Measurements from ENCODE around the gene MAEA.
"Not testable (repeated sequence)": the region's sequence is repeated elsewhere in the genome, so short reads cannot be mapped to it uniquely, and the experiment has no call there.

Gene MAEA

DNA sequence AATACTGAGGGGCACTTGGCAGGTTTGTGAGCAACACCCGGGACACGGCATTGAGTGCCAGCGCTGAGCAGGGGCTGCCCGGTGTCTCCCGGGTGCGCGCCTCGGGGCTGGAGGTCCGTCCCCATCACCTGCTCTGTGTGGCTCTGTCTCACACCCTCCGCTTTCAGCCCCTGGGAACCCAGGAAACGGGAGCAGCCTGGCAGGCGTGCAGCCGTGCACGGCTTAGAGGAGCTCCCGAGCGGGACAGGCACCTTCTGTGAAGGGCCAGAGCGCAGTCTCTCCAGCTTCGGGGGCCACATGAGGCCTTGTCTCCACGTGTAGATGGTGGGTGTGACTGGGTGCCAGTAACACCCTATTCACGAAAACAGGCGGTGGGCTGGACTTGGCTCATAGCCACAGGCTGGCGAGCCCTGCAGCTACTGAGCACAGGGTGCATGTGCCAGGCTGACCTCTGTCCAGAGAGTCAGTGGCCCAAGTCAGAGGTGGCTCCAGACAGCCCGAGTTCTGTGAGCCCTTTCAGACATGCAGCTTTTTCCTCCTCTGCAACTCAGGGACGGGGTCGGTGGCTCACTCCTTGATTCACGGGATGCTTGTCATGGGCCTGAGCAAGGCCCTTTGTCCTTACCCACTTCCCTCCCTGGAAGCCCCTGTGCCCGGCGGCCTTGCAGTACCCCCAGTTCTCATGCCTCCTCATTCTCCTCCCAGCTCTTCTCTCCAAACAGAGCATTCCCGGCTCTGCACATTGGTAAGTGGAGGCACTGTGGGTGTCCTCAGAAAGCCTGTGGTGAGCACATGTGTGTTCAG is 80.8 kb downstream of the MAEA start:
- Mint-ChIP-seq H3K4me3 (no peak overlapping the region), H3K27ac (no peak overlapping the region), H3K36me3 (peaks cover 61% of the 10 kb centered on the region), H3K27me3 (no peaks in the 10 kb centered on the region), H3K4me1 (peaks cover 8% of the 10 kb centered on the region), H3K9me3 (peaks cover 2% of the 10 kb centered on the region)
- ATAC-seq, result no peak

GRCh38 chr4:1371176-1372165 is 81.8 kb downstream of the MAEA start:
- H3K27me3 Mint-ChIP-seq, result no peaks in the 10 kb centered on the region
- peaks cover 55% of the 10 kb centered on the region for H3K36me3 Mint-ChIP-seq
- H3K4me3 Mint-ChIP-seq, result no peak overlapping the region

GRCh38 chr4:1372576-1372975 is 82.9 kb downstream of the MAEA start:
- H3K4me3 Mint-ChIP-seq, H3K9me3 Mint-ChIP-seq, H3K27ac Mint-ChIP-seq, H3K27me3 Mint-ChIP-seq, H3K4me1 Mint-ChIP-seq, ATAC-seq: not testable (repeated sequence)
- H3K36me3 Mint-ChIP-seq, result peaks cover 53% of the 10 kb centered on the region

More at GRCh38 chr4:1371176-1372165, 81.8 kb downstream of the MAEA start:
- Mint-ChIP-seq H3K27ac (no peak overlapping the region), H3K4me1 (no peaks in the 10 kb centered on the region), H3K9me3 (peaks cover 2% of the 10 kb centered on the region)
- ATAC-seq, result no peak

DNA sequence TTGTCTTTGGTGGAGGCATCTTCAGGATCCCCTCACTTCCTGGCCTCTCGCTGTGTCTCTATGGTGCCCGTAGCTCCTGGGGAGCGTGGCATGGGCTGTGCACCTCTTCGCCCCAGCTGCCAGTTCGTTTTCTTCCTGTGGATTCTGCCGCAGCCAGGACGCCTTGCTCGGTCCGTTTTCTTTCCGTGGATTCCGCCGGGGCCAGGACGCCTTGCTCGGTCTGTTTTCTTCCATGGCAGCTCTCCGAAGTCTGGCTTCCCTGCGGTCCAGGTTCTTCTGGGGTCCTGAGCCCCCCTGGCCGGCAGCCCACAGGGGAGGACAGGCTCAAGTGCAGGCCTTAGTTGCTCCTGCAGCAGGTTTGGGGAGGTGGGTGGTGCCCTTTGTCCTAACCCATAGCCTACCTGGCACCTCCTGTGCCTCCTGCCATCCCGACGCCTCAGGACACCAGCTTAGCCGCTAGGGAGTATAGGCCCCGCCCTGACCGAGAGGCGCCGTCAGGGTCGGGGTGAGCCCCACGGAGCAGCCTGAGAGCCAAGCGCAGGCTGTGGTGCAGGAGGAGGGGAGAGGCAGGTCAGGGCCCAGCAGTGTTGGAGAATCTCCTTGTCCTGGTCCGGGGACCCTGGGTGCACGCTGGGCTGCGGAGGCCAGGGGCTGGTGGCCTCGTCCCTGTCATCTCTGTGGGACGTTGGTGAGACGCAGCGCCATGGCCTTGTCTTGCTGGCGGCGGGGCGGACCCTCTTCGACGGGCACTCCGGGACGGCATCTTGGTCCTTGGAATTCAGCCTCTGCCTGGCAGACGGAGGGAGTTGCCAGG is 84.4 kb downstream of the MAEA start:
- ATAC-seq, result no peak
- no peak overlapping the region for H3K4me3 Mint-ChIP-seq
- H3K36me3 Mint-ChIP-seq, result peaks cover 42% of the 10 kb centered on the region
- no peaks in the 10 kb centered on the region for H3K4me1 Mint-ChIP-seq
- H3K9me3 Mint-ChIP-seq, result peaks cover 2% of the 10 kb centered on the region
- no peaks in the 10 kb centered on the region for H3K27me3 Mint-ChIP-seq
- no peak overlapping the region for H3K27ac Mint-ChIP-seq

DNA sequence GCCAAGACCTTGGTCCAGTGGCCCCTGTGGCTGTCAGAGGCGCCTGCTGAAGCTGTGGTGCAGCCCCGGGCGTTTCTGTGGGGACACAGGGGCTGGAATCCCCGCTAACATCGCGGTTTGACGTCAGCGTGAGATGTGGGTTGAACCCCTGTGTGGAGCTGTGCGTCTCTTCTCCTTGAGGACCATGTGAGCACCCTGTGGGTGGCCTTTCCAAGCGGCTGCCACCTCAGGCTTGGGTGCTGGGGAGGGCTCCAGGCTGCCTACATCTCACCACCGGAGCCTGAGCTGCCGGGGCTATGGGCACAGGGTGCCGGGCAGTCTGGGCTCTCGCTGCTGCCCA is 85.0 kb downstream of the MAEA start:
- Mint-ChIP-seq H3K4me1 (no peaks in the 10 kb centered on the region), H3K4me3 (no peak overlapping the region), H3K36me3 (peaks cover 38% of the 10 kb centered on the region), H3K9me3 (peaks cover 2% of the 10 kb centered on the region), H3K27ac (no peak overlapping the region), H3K27me3 (no peaks in the 10 kb centered on the region)
- no peak for ATAC-seq

- Mint-ChIP-seq H3K9me3 (peaks cover 2% of the 10 kb centered on the region), H3K27me3 (no peaks in the 10 kb centered on the region), H3K36me3 (peaks cover 36% of the 10 kb centered on the region), H3K27ac (no peak overlapping the region), H3K4me1 (no peaks in the 10 kb centered on the region), H3K4me3 (no peak overlapping the region)
- no peak for ATAC-seq
Measured at GRCh38 chr4:1375051-1375721, 85.5 kb downstream of the MAEA start.

- peaks cover 2% of the 10 kb centered on the region for H3K9me3 Mint-ChIP-seq
- H3K4me1 Mint-ChIP-seq, result no peaks in the 10 kb centered on the region
- no peak overlapping the region for H3K27ac Mint-ChIP-seq
- H3K27me3 Mint-ChIP-seq, result no peaks in the 10 kb centered on the region
- no peak for ATAC-seq
- H3K4me3 Mint-ChIP-seq, result no peak overlapping the region
- H3K36me3 Mint-ChIP-seq, result peaks cover 34% of the 10 kb centered on the region
Measured at GRCh38 chr4:1375761-1376322, 86.2 kb downstream of the MAEA start.

GRCh38 chr4:1376391-1376840 is 86.7 kb downstream of the MAEA start:
- Mint-ChIP-seq H3K4me1 (no peaks in the 10 kb centered on the region), H3K36me3 (peaks cover 28% of the 10 kb centered on the region), H3K27ac (no peak overlapping the region), H3K9me3 (peaks cover 2% of the 10 kb centered on the region), H3K27me3 (no peaks in the 10 kb centered on the region), H3K4me3 (no peak overlapping the region)
- ATAC-seq, result no peak

DNA sequence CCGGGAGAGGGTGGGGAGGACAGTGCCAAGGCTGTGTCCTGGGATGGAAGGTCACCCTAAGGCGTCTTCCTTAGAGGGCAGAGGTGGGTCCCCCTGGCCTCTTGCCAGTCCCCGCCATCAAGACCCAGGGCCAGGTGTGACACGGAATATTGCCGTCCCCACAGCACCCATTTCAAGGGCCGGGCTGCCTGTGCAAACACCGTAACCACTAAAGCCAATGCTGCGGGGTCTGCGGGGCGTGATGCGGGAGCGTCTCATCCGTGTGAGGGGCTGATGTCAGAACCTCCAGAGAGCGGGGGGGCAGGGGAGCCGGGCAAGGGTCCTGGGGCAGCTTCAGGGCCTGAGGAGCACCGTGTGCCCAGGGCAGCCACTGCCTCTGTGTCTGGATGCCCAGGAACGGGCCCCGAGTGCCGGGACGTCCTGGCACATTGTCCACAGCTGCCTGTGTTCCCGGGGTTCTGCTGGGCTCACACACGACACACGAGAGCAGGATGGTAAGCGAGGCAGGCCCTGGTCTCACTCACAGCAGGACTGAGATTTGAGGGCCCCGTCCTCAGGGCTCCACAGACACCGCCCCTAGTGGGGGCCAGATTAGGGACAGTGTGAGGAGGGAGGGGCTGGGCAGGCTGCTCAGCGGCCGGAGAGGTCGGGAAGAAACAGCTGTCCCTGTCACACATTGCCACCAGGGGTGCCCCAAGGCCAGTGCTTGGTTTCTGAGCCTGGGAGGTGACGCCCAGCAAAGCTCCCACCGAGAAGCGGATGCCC is 87.3 kb downstream of the MAEA start:
- Mint-ChIP-seq H3K4me3 (no peak overlapping the region), H3K27me3 (no peaks in the 10 kb centered on the region), H3K36me3 (peaks cover 23% of the 10 kb centered on the region), H3K27ac (no peak overlapping the region), H3K4me1 (no peaks in the 10 kb centered on the region), H3K9me3 (peaks cover 2% of the 10 kb centered on the region)
- ATAC-seq, result no peak

GRCh38 chr4:1377606-1378261 is 88.0 kb downstream of the MAEA start:
- Mint-ChIP-seq H3K4me1 (no peaks in the 10 kb centered on the region), H3K27me3 (no peaks in the 10 kb centered on the region), H3K36me3 (peaks cover 23% of the 10 kb centered on the region), H3K27ac (no peak overlapping the region), H3K4me3 (no peak overlapping the region), H3K9me3 (peaks cover 2% of the 10 kb centered on the region)
- ATAC-seq, result no peak

DNA sequence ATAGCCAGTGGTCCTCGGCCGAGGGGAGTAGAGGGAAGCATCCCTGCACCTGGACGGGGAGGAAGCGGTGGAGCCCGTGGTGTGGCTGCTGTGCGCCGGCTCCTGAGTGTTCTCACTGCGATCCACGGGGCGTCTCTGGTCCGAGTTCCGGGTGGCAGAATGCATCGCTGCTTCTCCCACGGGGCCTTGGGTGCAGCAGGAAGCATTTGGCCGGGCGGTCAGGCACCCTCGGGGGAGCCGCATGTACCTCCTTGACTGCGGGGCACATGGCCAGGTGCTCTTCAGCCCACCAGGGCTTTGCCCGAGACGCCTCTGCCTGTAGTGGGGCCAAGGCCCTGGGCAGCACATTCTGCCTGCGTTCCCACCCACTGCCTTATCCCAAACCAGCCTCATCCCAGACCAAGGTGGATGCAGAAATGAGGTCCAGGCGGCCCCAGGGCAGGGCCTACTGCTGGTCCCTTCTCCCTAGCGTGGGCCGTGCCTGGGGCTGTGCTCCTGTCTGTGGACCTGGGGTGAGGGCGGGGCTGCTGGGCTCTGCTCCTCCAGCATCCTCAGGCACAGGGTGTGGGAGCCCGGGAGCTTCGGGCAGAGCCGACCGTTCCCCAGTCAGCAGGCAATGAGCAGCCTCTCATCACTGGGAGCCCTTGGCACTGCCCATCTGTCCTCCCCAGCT is 89.0 kb downstream of the MAEA start:
- H3K36me3 Mint-ChIP-seq, result peaks cover 18% of the 10 kb centered on the region
- no peak overlapping the region for H3K27ac Mint-ChIP-seq
- ATAC-seq, result no peak
- H3K4me1 Mint-ChIP-seq, result no peaks in the 10 kb centered on the region
- no peaks in the 10 kb centered on the region for H3K9me3 Mint-ChIP-seq
- no peak overlapping the region for H3K4me3 Mint-ChIP-seq
- no peaks in the 10 kb centered on the region for H3K27me3 Mint-ChIP-seq

GRCh38 chr4:1379351-1379781 is 89.7 kb downstream of the MAEA start:
- no peaks in the 10 kb centered on the region for H3K27me3 Mint-ChIP-seq
- no peaks in the 10 kb centered on the region for H3K4me1 Mint-ChIP-seq
- ATAC-seq, result no peak

GRCh38 chr4:1379801-1380331 is 90.2 kb downstream of the MAEA start:
- no peaks in the 10 kb centered on the region for H3K4me1 Mint-ChIP-seq
- H3K27ac Mint-ChIP-seq, result no peak overlapping the region
- no peaks in the 10 kb centered on the region for H3K9me3 Mint-ChIP-seq
- peaks cover 12% of the 10 kb centered on the region for H3K36me3 Mint-ChIP-seq
- no peaks in the 10 kb centered on the region for H3K27me3 Mint-ChIP-seq
- no peak for ATAC-seq
- H3K4me3 Mint-ChIP-seq, result no peak overlapping the region

More at GRCh38 chr4:1379351-1379781, 89.7 kb downstream of the MAEA start:
- peaks cover 12% of the 10 kb centered on the region for H3K36me3 Mint-ChIP-seq
- H3K27ac Mint-ChIP-seq, result no peak overlapping the region
- H3K9me3 Mint-ChIP-seq, result no peaks in the 10 kb centered on the region
- H3K4me3 Mint-ChIP-seq, result no peak overlapping the region
